K562 (cell line): ENCODE data around the gene THBS1. TPM values are rescaled to one million over a fixed set of nuclear protein-coding genes. Genes with fewer than 3 reads are reported as not detected.

Source experiments
- ATAC-seq: fragments of 200-7000 bp; cut with Tn5 transposase; 3 replicates; pipeline ENCODE4 v1.9.1; 2020; ENCODE audit warnings: moderate library complexity
- BruUV-seq: library from RNA; stranded (reverse); fragments of 400-500 nt; replicated peaks from 2 replicates; lab custom pipeline; 2021; lab: Mats Ljungman, UMichigan
- CTCF ChIA-PET: fragments of 300-600 bp; formaldehyde crosslinking; extraction: SDS; loops from one replicate; lab custom pipeline; 2021; ENCODE audit warnings: low intra/inter-chr PET ratio; lab: Yijun Ruan, JAX
- POLR2A ChIA-PET: fragments of 300-600, 350-650 bp; sonication (Branson Sonifier 250); formaldehyde crosslinking; extraction: SDS; loops from one replicate; lab custom pipeline; 2021; ENCODE audit warnings: antibody characterized with exemption, inconsistent platforms; lab: Yijun Ruan, JAX
- DNase-seq, 4 experiments: peaks; one replicate each; pipeline versions ENCODE4 v3.0.0 to v3.0.0-alpha.2; 2011 to 2018; ENCODE audit warnings: low spot score in 3 of 4, mixed read lengths in 3 of 4; ENCODE audit errors: extremely low read depth in 1 of 4
- FAIRE-seq: peaks from 2 replicates; lab custom pipeline; 2011; peaks lifted over from hg19 to GRCh38; lab: Jason Lieb, UNC
- H2AFZ ChIP-seq: 2 replicates; pipeline ENCODE4 v1.6.0; 2011; ENCODE audit warnings: low read depth, low read length, control low read depth, inconsistent platforms
- H3K27ac ChIP-seq: fragments of 200-600 bp; 3 replicates; pipeline ENCODE4 v1.8.0; 2011; ENCODE audit warnings: low read depth, mild to moderate bottlenecking, control low read depth, inconsistent platforms, low read length, moderate library complexity, mixed read lengths; ENCODE audit errors: extremely low read depth
- H3K27me3 ChIP-seq, 2 experiments: fragments of 300-600 bp in 1 of 2; 2 replicates in 1 of 2; 3 replicates in 1 of 2; pipeline versions ENCODE4 v1.6.0 to v1.8.0; 2011; ENCODE audit warnings: inconsistent platforms in 2 of 2, low read length in 2 of 2, mild to moderate bottlenecking in 1 of 2, mixed read lengths in 1 of 2, moderate library complexity in 1 of 2; ENCODE audit not compliant: control insufficient read depth in 2 of 2, insufficient read depth in 2 of 2
- H3K36me3 ChIP-seq: fragments of 300-600 bp; 3 replicates; pipeline ENCODE4 v1.8.0; 2011; ENCODE audit warnings: mild to moderate bottlenecking, low read length, inconsistent platforms; ENCODE audit not compliant: control insufficient read depth, insufficient read depth
- H3K4me1 ChIP-seq, 2 experiments: fragments of 200-600 bp in 1 of 2; replicated peaks in 1 of 2; 2 replicates in 1 of 2; 3 replicates in 1 of 2; pipeline versions ENCODE4 v1.5.1 to v1.8.0; 2011; ENCODE audit warnings: inconsistent platforms in 2 of 2, low read length in 2 of 2, mild to moderate bottlenecking in 1 of 2, mixed read lengths in 1 of 2, moderate library complexity in 1 of 2; ENCODE audit not compliant: control insufficient read depth in 2 of 2, insufficient read depth in 2 of 2
- H3K4me2 ChIP-seq: 2 replicates; pipeline ENCODE4 v1.6.1; 2011; ENCODE audit warnings: low read length, control low read depth, inconsistent platforms, mixed read lengths; ENCODE audit not compliant: insufficient read depth
- H3K4me3 ChIP-seq: fragments of 200-600 bp; sonication (generic), shearing (Covaris generic); 2 replicates; pipeline ENCODE4 v1.5.1; 2016; ENCODE audit warnings: control low read depth, inconsistent platforms
- H3K79me2 ChIP-seq: fragments of 200-600 bp; 3 replicates; pipeline ENCODE4 v1.8.0; 2011; ENCODE audit warnings: low read length, inconsistent platforms; ENCODE audit not compliant: control insufficient read depth, insufficient read depth
- H3K9ac ChIP-seq, 2 experiments: 2 replicates each; pipeline versions ENCODE4 v1.6.0 to v1.6.1; 2011; ENCODE audit warnings: low read depth in 2 of 2, low read length in 2 of 2, control low read depth in 1 of 2, inconsistent platforms in 1 of 2, mild to moderate bottlenecking in 1 of 2, mixed read lengths in 1 of 2; ENCODE audit not compliant: insufficient read depth in 1 of 2
- H3K9me1 ChIP-seq: one replicate; pipeline ENCODE4 v1.6.0; 2011; ENCODE audit warnings: inconsistent platforms, mild to moderate bottlenecking, low read length, moderate library complexity; ENCODE audit not compliant: control insufficient read depth, insufficient read depth
- H3K9me3 ChIP-seq: replicated peaks from 2 replicates; pipeline ENCODE4 v1.5.1; 2011; ENCODE audit warnings: low read depth, low read length, inconsistent platforms; ENCODE audit not compliant: control insufficient read depth, insufficient read depth
- H4K20me1 ChIP-seq: replicated peaks from 2 replicates; pipeline ENCODE4 v1.6.1; 2011; ENCODE audit warnings: low read length, inconsistent platforms, mixed read lengths; ENCODE audit not compliant: control insufficient read depth, insufficient read depth
- BRD9 ChIP-seq: fragments of 450-650 bp; IDR thresholded peaks from 2 replicates; pipeline ENCODE4 v1.6.1; 2018; ENCODE audit warnings: low read depth; ENCODE audit not compliant: partially characterized antibody
- CHCHD3 ChIP-seq: fragments of 250-450 bp; sonication (Bioruptor Pico); IDR thresholded peaks from 2 replicates; pipeline ENCODE4 v2.1.2; 2022; ENCODE audit warnings: mild to moderate bottlenecking
- DEAF1 ChIP-seq: fragments of 450-650 bp; formaldehyde crosslinking; IDR thresholded peaks from 2 replicates; pipeline ENCODE4 v1.4.0; 2020; ENCODE audit warnings: mild to moderate bottlenecking, moderate library complexity
- HNRNPH1 ChIP-seq: fragments of 200-400 bp; formaldehyde crosslinking; optimal IDR thresholded peaks from 2 replicates; pipeline ENCODE3; 2017; ENCODE audit warnings: low read depth, mild to moderate bottlenecking, low read length, moderate library complexity
- HNRNPLL ChIP-seq: fragments of 200-400 bp; formaldehyde crosslinking; IDR thresholded peaks from 2 replicates; pipeline ENCODE4 v1.6.1; 2017; ENCODE audit warnings: low read length, low read depth, mild to moderate bottlenecking; ENCODE audit not compliant: poor library complexity, severe bottlenecking
- HOXB6 ChIP-seq: fragments of 250-450 bp; sonication (Bioruptor Pico); IDR thresholded peaks from 2 replicates; pipeline ENCODE4 v1.5.1; 2022; ENCODE audit warnings: mild to moderate bottlenecking, borderline replicate concordance
- KDM2B ChIP-seq: fragments of 250-450 bp; sonication (Bioruptor Pico); IDR thresholded peaks from 2 replicates; pipeline ENCODE4 v1.8.0; 2021; ENCODE audit warnings: mild to moderate bottlenecking, moderate library complexity
- PATZ1 ChIP-seq: fragments of 250-450 bp; sonication (Bioruptor Pico); IDR thresholded peaks from 2 replicates; pipeline ENCODE4 v1.5.0; 2020; ENCODE audit warnings: mild to moderate bottlenecking, borderline replicate concordance
- PCBP2 ChIP-seq: fragments of 200-400 bp; formaldehyde crosslinking; IDR thresholded peaks from 2 replicates; pipeline ENCODE4 v1.6.1; 2018; ENCODE audit warnings: low read length, low read depth, mild to moderate bottlenecking, moderate library complexity; ENCODE audit not compliant: poor library complexity, severe bottlenecking
- POLR2AphosphoS5 ChIP-seq: IDR thresholded peaks from 2 replicates; pipeline ENCODE4 v1.6.1; 2011; ENCODE audit warnings: mild to moderate bottlenecking, low read depth, low read length, moderate library complexity; ENCODE audit not compliant: control insufficient read depth, insufficient read depth
- PRPF4 ChIP-seq: fragments of 200-400 bp; formaldehyde crosslinking; IDR thresholded peaks from one replicate; pipeline ENCODE4 v1.6.1; 2017; ENCODE audit warnings: low read length, low read depth, mild to moderate bottlenecking; ENCODE audit not compliant: insufficient read depth, poor library complexity, severe bottlenecking
- SFPQ ChIP-seq: fragments of 200-400 bp; formaldehyde crosslinking; IDR thresholded peaks from 2 replicates; pipeline ENCODE4 v1.6.1; 2017; ENCODE audit warnings: mild to moderate bottlenecking, low read depth, low read length, moderate library complexity
- SIN3B ChIP-seq: fragments of 450-650 bp; IDR thresholded peaks from 2 replicates; pipeline ENCODE4 v1.6.1; 2017; ENCODE audit warnings: low read depth, mild to moderate bottlenecking, moderate library complexity
- YY1 ChIP-seq, 3 experiments: IDR thresholded peaks; 2 replicates each; pipeline ENCODE4 v1.6.1; 2011; ENCODE audit warnings: low read length in 2 of 3, mild to moderate bottlenecking in 2 of 3, moderate library complexity in 2 of 3, borderline replicate concordance in 1 of 3, control low read depth in 1 of 3, low read depth in 1 of 3; ENCODE audit not compliant: insufficient read depth in 3 of 3, insufficient replicate concordance in 2 of 3, control insufficient read depth in 1 of 3, insufficient read length in 1 of 3; ENCODE audit errors: extremely low read depth in 1 of 3
- WGBS: fragments of 100-300 bp; shearing (Covaris generic); methylation state at CpG from one replicate; pipeline ENCODE4 v1.1.6; 2016; ENCODE audit warnings: low coverage, mixed read lengths; ENCODE audit not compliant: insufficient coverage; ENCODE audit errors: missing lambda C conversion rate; 5-methylcytosine and 5-hydroxymethylcytosine counted together
- in situ Hi-C: fragments of 300-500 bp; cut with MboI; formaldehyde crosslinking; loops from 4 replicates; pipeline ENCODE4 v1.15.0; 2018; ENCODE audit warnings: inconsistent platforms, mixed read lengths
- intact Hi-C: fragments of 100-400 bp; cut with micrococcal nuclease; formaldehyde crosslinking; loops from 2 replicates; pipeline ENCODE4 v1.14.2; 2022
- polyA plus RNA-seq, 8 experiments: library from polyadenylated mRNA; depleted of rRNA in 4 of 8; stranded (reverse) in 5 of 8; unstranded in 3 of 8; fragments of >200 nt; fragmentation: Nextera tagmentation in 2 of 8; fragmentation: Illumina TruSeq in 1 of 8; extraction: Ambion mirVana in 2 of 8; extraction: Trizol in 1 of 8; gene quantifications; 2 replicates each; pipeline versions ENCODE4 v1.2.1 to v1.2.3, GENCODE V29; 2011 to 2014; ENCODE audit warnings: inconsistent platforms in 1 of 8, missing spikeins in 1 of 8
- total RNA-seq, 7 experiments: library from RNA; depleted of rRNA in 6 of 7; stranded (reverse); fragments of >200 nt in 6 of 7; fragmentation: Illumina TruSeq in 2 of 7; extraction: Trizol in 2 of 7; gene quantifications; 2 replicates each; pipeline versions ENCODE4 v1.2.1 to v1.2.3, GENCODE V29; 2011 to 2021; ENCODE audit warnings: low replicate concordance in 1 of 7

THBS1 gene
- total and polyA plus RNA-seq, 9 of the 15 experiments (the other 6 are each of a cell fraction or from before 2014, with no cell fraction given), result 0.04 to 1.3 (median 0.40) TPM

- no peak overlapping the region for H3K4me3 ChIP-seq
- FAIRE-seq, result no peak
- no peaks in the 10 kb centered on the region for H3K79me2 ChIP-seq
- H4K20me1 ChIP-seq, result no peaks in the 10 kb centered on the region
- 1% methylated on average over 5 of the region's 6 CpGs for WGBS
- POLR2A ChIA-PET, result no interaction called here
- H3K27ac ChIP-seq, result no peak overlapping the region
- no TSS peak for BruUV-seq
- H3K9ac ChIP-seq, result no peak overlapping the region
- peaks cover 7% of the 10 kb centered on the region for H3K9me3 ChIP-seq
- no peak overlapping the region for H2AFZ ChIP-seq
- CTCF ChIA-PET, result no interaction called here
- H3K4me2 ChIP-seq, result no peak overlapping the region
- intact Hi-C loops, result loop anchor here (5.0 to 10.0 kb wide), 2 partner anchors 63 to 260 kb away; no protein-coding TSS in a partner anchor
- in situ Hi-C loops, result loop anchor here (25.0 kb wide), 1 partner anchor 763 kb away; no protein-coding TSS in a partner anchor
- peaks cover 0 to 2% of the 10 kb centered on the region in 2 experiments; a peak in 1 of 5 replicates for H3K4me1 ChIP-seq
- no peak for ATAC-seq
- H3K9me1 ChIP-seq, result no peaks in the 10 kb centered on the region
- DNase-seq, result no peak
- H3K27me3 ChIP-seq, result peaks cover 18 to 22% of the 10 kb centered on the region in 2 experiments
- H3K36me3 ChIP-seq, result no peaks in the 10 kb centered on the region
- no peak for TF ChIP-seq CHCHD3 (CRISPR knock-in tag)
- TF ChIP-seq PCBP2, result no peak
- no peak for TF ChIP-seq BRD9
- no peak for TF ChIP-seq YY1 (IDR thresholded peaks at IDR 0.05; ENCODE audit: borderline replicate concordance in 1 of 3, control insufficient read depth in 1 of 3, extremely low read depth in 1 of 3, insufficient read depth in 3 of 3, insufficient read length in 1 of 3, insufficient replicate concordance in 2 of 3, low read depth in 1 of 3, low read length in 2 of 3)
- no peak for TF ChIP-seq HOXB6 (CRISPR knock-in tag)
- no peak for TF ChIP-seq PATZ1 (CRISPR knock-in tag)
- no peak for TF ChIP-seq PRPF4
- TF ChIP-seq KDM2B (CRISPR knock-in tag), result no peak
- no peak for TF ChIP-seq POLR2AphosphoS5
- TF ChIP-seq SIN3B, result no peak
- no peak for TF ChIP-seq SFPQ
- no peak for TF ChIP-seq DEAF1
- TF ChIP-seq HNRNPLL, result no peak
- TF ChIP-seq HNRNPH1, result no peak
These were observed 5.7 kb upstream of the THBS1 start for GRCh38 chr15:39575180-39575579.
